GM08714 (cell line): ENCODE data around the gene TSHZ2.

Source experiments
- H3K4me3 ChIP-seq: fragments of 200-500 bp; sonication (Bioruptor generic); 2 replicates; pipeline ENCODE4 v1.5.1; 2014; ENCODE audit warnings: mild to moderate bottlenecking, low read length, inconsistent platforms
- ZNF274 ChIP-seq: IDR thresholded peaks from 2 replicates; pipeline ENCODE4 v1.6.1; 2012; ENCODE audit warnings: mild to moderate bottlenecking, low read depth, low read length

Gene TSHZ2

DNA sequence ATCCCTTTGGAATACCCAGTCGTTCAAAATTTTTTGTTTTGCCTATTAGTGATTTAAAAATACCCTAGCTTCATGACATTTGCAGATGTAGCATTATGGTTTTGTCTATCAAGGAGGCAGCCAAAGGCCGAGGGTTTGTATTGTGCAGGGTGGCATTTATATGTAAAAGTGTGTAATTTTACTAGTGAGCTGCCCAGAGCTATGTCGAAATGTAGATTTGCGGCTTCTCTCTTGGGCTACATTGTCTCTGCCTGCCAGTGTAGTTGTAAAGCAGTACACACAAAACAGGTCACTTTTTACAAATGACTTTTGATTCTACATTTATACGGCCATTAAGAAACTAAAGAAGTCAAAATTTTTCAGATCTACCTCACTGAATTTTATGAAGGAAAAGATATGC lies 87.7 kb downstream of the TSHZ2 start:
- no peak for TF ChIP-seq ZNF274
- H3K4me3 ChIP-seq, result no peak overlapping the region

DNA sequence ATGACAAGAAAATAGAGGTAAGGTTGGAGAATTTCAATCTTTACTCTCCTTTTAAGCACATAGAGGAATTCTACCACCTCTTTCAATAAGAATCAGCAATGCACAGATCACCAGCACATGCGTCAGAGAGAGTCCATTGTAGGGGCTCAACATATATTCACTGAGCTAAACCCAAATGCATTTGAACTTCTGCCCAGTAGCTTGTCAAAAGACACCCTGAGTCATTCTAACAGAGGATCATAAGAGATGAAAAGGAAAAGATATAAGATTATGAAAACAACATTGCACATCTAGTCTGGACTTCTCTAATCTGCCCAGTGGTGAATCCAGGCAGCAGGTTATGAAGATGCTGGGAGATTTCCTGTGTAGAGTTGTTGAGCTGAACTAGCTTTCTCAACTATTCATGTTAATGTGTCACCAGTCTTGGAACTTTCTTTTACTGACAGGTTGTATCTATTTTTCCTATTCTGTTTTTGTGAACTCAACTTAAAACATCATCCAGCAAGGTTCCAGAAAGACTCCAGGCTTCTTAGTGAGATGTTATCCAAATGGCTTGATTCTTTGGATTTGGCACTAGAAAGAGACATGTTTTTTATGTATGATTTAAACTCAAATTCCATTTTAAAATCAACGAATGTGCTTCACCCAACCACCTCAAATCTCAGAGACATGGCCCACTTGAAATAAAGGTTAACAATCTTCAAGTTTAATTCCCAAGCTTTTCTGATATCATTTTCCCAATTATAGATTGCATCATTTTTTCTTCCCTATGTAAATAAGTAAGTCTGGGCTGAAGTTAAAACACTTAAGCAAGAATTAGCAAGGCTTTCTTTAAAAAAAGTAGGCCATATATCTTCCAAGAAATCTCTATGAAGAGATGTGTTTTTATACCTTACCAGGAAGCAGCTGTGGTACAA lies 89.3 kb downstream of the TSHZ2 start:
- no peak overlapping the region for H3K4me3 ChIP-seq
- TF ChIP-seq ZNF274, result no peak

DNA sequence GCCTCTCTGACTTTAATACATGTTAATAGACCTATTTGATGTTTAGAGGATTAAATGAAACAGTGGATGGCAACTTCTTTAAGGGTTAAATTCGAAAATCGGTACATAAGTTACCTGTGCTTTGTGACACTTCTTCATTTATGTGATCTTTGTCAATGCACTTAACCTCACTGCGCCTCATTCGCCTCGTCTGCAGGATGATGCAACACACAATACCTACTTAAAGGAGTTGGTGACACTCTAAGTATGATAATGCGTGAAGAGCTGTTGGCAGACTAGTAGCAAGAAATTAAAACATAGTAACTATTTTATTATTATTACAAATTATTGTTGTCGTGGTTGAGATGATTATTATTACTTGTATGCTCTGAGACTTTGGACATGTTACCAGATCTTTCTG lies 92.8 kb downstream of the TSHZ2 start:
- H3K4me3 ChIP-seq, result no peak overlapping the region
- no peak for TF ChIP-seq ZNF274

DNA sequence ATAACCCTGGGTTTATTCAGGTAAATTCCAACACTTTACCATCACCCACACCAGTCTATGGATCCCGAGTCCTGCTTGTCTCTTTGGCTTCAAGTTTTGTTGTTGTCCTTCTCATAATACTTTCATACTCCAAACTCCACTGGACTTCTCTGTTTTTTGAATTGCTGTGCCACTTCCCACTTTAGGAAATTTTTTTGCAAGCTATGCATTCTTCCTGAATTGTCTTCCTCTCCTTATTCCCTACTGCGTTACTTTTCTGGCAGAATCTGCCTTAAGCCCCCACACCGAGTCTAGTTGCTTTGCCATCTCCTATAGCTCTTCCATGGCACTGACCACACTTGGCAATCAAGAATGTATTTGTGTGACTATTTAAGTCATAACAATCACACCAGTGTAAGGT lies 96.1 kb downstream of the TSHZ2 start:
- no peak overlapping the region for H3K4me3 ChIP-seq
- TF ChIP-seq ZNF274, result no peak

DNA sequence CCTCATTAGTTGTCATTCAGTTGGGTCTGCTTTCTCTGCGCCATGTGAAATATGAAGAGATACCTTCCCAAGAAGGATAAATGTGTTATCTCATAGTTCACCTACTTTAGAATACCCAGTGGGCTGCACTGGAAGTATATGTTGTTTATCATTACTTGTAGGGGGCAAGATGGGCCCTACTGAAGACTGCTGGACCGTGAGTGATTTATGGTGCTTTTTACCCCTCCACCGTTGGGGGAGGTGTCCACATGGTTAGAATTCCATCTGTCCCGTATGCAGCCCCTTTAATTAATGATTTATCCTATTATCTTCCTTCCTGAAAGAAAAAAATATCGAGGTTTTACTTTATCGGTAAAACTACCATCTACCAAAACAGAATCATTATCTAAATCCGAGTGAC lies 97.0 kb downstream of the TSHZ2 start:
- no peak overlapping the region for H3K4me3 ChIP-seq
- TF ChIP-seq ZNF274, result no peak

DNA sequence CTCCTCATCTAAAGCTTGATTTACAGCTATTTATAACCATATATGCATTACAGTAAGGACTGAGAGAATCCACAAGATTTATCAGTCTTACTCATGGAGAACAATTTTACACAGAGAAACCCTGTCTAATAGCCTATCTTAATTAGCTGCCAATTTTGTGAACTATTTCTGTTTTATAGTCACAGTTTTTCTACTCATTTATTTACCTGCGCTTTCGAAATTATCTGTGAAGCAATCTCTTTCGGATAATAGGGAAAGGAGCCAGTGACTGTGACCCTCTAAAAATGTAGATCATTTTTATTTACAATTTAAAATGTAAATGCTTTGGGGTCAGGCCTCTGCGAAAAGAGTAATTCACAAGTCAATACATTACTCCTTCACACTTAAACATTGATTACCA lies 98.1 kb downstream of the TSHZ2 start:
- H3K4me3 ChIP-seq, result no peak overlapping the region
- no peak for TF ChIP-seq ZNF274

DNA sequence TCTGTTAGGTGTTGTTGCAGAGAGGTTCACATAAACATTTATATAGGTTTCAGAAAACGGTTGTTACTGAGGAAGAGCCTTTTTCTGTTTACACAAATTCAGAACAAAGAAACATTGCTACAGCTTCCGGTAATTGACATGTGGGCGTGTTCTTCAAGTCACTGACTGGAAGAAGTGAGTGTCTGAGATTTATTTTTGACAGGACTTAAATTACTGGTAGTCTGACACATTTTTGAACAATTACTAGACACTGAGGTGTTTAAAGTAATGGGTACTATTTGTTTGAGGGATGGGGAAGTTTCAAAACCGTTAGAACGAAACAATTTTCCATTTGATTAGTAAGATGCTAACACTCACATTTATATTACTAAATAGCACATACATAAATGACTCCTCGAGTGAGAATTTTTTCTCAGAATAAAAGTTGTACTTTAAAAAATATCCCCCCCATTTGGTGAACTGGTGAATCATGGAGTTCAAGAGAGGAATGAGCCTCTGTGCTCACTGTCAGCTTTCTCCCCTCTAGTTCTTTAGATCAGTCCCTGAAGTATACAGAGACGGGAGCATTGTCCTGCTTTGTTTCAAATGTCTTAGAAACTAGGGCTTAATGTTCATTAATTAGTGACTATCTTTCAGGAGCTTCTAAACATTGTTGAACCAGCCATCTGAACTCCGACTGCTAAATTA lies 98.7 kb downstream of the TSHZ2 start:
- H3K4me3 ChIP-seq, result no peak overlapping the region
- no peak for TF ChIP-seq ZNF274

DNA sequence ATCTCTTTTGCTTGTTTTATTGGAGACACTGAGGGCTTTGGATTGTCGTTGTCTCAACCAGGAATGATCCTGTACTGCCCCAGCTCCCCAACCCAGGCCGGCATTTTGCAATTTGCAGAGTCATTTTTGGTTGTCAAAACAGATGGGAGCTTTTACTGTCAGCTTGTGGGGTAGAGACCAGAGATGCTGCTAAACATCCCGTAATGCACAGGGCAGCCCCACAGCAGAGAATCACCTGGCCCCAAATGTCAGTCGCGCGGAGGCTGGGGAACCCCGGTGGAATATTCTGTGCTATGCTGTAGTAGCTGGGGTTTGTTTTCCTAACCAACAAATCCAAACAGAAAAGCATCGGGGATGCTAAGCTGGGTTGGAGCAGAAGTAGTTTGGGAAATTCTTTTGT lies 99.7 kb downstream of the TSHZ2 start:
- H3K4me3 ChIP-seq, result no peak overlapping the region
- no peak for TF ChIP-seq ZNF274

DNA sequence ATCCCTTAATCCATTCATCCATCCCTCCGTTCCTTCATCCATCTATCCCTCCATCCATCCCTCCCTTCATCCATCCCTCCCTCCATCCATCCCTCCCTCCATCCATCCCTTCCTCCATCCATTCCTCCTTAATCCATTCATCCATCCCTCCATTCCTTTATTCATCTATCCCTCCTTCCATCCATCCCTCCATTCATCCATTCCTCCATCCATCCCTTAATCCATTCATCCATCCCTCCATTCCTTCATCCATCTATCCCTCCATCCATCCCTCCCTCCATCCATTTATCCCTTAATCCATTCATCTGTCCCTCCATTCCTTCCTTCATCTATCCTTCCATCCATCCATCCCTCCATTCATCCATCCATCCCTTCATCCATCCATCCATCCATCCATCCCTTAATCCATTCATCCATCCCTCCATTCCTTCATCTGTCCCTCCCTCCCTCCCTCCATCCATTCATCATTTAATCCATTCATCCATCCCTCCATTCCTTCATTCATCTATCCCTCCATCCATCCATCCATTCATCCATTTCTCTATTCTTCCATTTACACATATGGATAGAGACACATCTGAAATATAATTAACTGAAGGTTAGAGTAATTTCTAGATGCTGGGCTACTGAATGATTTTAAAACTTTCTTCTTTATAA lies 100.9 kb downstream of the TSHZ2 start:
- no peak overlapping the region for H3K4me3 ChIP-seq
- TF ChIP-seq ZNF274, result no peak

DNA sequence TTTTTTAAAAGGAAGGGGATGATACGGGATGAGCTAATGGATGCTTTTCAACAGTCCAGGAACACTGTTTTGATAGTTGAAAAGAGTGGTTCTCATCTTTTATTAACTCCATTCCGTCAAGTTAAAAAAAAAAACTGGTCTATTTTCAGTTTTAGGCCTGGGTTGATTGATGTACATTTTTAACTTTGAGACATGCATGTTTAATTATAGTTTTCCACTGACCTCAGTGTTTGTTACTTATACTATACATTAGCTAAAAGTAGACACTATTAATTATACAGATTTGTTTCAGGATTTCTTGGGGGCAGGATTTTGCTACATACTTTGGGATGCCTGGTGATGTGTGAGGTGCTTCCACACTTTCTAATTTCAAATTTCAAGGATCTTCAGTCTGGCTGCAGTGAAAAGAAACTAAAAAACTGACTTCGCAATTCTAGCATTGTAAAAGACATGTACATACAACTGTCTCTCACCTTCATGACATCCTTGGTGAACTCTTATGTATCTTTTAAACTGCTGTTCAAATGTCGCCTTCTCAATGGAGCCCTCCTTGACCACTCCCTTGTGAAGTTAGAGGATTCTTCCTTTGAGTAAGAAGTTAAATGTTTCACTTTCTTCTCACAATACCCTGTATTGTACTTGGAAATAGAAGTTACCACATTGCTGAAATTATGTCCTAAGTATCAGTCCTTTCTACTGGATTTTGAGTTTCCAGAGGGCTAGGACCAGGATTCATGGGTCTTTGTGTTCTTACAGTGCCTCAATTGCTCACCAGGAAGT lies 101.7 kb downstream of the TSHZ2 start:
- TF ChIP-seq ZNF274, result no peak
- H3K4me3 ChIP-seq, result no peak overlapping the region

DNA sequence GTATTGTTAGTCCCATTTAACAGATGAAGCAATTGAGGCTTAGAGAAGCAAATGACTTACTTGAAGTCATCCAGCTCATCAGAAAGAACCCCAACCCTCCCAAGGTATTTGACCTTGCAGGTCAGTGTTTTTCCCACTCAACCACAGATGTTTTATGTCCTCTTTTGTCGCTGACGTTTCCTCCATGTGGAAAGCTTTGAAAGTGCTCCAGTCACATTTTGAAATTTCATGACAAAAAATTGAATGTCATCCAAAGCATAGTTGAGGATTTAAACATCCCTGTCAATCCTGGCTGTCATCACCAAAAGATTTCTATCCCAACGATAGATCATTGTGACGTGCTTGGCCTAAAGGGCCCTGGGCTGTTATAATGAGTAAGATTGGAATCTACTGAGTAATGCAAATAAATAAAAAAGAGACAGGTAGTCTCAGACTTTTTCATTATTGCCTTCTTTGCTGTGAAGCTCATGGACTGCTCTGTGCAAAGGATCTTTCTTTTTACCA lies 102.7 kb downstream of the TSHZ2 start:
- TF ChIP-seq ZNF274, result no peak

DNA sequence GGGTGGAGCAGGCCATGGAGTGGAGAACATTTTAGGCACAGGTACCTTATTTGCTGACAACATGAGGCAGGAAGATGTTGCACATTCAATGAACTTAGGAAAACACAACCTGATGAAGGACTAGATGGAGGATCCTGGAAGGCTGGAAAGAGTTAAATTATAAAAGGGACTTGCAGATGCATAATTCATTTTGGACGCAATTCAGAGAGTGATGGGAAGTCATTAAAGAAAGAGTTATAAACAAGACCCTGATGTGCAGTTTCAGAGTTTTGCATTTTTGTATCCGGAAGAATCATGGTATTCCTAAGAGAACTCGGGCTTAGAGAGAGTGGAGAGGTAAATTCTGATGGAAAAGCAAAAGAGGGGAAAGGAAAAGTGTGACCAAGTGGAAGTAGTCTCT lies 104.5 kb downstream of the TSHZ2 start:
- TF ChIP-seq ZNF274, result no peak
- no peak overlapping the region for H3K4me3 ChIP-seq

More for the DNA sequence above, 102.7 kb downstream of the TSHZ2 start:
- no peak overlapping the region for H3K4me3 ChIP-seq

DNA sequence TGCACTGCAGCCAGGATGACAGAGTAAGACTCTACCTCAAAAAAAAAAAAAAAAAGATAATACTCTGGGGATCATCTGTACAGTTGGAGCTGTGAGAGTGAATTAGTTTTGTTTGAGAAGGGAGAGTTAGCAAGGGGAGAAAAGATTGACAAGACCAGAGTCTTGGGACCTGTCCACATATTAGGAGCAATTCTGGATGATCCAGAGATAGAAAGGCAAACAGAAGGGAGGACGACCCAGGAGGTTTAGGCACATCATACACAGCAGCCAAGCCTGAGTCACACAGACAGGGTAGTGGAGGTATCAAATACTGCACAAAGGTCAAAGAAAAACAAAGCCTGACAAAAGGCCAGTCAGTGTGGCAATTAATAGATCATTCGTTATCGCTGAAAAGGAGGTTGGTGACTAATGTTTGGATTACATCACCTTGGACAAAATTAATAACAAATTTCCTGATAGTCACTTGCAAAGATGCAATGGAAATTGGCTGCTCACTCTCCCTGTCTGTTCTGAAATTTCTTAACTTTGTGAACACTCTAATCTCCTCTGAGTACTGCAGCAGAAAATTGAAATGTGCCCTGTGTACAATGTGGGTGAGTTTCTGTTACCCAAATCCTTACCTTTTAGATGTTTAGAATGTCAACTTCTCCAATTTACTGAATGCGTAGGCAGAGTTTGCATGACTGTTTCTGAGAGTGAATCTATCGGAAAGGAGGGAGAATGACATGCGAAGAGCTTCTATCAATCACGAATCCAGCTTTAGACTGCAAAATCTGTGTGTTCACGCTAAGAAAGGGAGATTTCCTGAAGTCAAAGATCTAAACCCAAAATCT lies 105.4 kb downstream of the TSHZ2 start:
- TF ChIP-seq ZNF274, result no peak
- no peak overlapping the region for H3K4me3 ChIP-seq
